Measurements from ENCODE around the gene CCDC40. TPM values are rescaled to one million over a fixed set of nuclear protein-coding genes. Genes with fewer than 3 reads are reported as not detected.

The CCDC40 gene
- 5.5 TPM for polyA plus RNA-seq (2012; ENCODE audit: insufficient read length, low read depth)

- TF ChIP-seq REST (IDR thresholded peaks at IDR 0.05; ENCODE audit: insufficient read depth in 1 of 2, low read depth in 2 of 2, low read length in 2 of 2) = no peak
- TF ChIP-seq TAF1 (IDR thresholded peaks at IDR 0.05; ENCODE audit: borderline replicate concordance, insufficient read depth, low read length) = no peak; the same call in 1 of the 2 replicates
- TF ChIP-seq SIN3A (IDR thresholded peaks at IDR 0.05; ENCODE audit: borderline replicate concordance, insufficient read depth, low read length) = peak; percentile 57; the same call in 1 of the 2 replicates
- peak; percentile 85 for TF ChIP-seq POLR2AphosphoS5 (IDR thresholded peaks at IDR 0.05; ENCODE audit: low read depth, low read length)
- peak; percentile 75 for TF ChIP-seq FOXP2 (optimal IDR thresholded peaks at IDR 0.05; ENCODE audit: borderline replicate concordance, extremely low read depth, extremely low read length, insufficient read depth)
Measured at GRCh38 chr17:80035937-80036714, at the start of gene CCDC40. CCDC40 (plus strand) TSS chr17:80036642; CDS start chr17:80036663, 21 bp downstream.

- TF ChIP-seq TAF1 (IDR thresholded peaks at IDR 0.05; ENCODE audit: borderline replicate concordance, insufficient read depth, low read length) (no peak), POLR2AphosphoS5 (IDR thresholded peaks at IDR 0.05; ENCODE audit: low read depth, low read length) (no peak), SIN3A (IDR thresholded peaks at IDR 0.05; ENCODE audit: borderline replicate concordance, insufficient read depth, low read length) (no peak), REST (IDR thresholded peaks at IDR 0.05; ENCODE audit: insufficient read depth in 1 of 2, low read depth in 2 of 2, low read length in 2 of 2) (no peak), FOXP2 (optimal IDR thresholded peaks at IDR 0.05; ENCODE audit: borderline replicate concordance, extremely low read depth, extremely low read length, insufficient read depth) (no peak)
Measured at GRCh38 chr17:79987187-79987934, 49.1 kb upstream of the CCDC40 start.

- no peak for TF ChIP-seq POLR2AphosphoS5 (IDR thresholded peaks at IDR 0.05; ENCODE audit: low read depth, low read length)
- TF ChIP-seq TAF1 (IDR thresholded peaks at IDR 0.05; ENCODE audit: borderline replicate concordance, insufficient read depth, low read length) = no peak
- no peak for TF ChIP-seq SIN3A (IDR thresholded peaks at IDR 0.05; ENCODE audit: borderline replicate concordance, insufficient read depth, low read length)
- no peak for TF ChIP-seq REST (IDR thresholded peaks at IDR 0.05; ENCODE audit: insufficient read depth in 1 of 2, low read depth in 2 of 2, low read length in 2 of 2)
- no peak for TF ChIP-seq FOXP2 (optimal IDR thresholded peaks at IDR 0.05; ENCODE audit: borderline replicate concordance, extremely low read depth, extremely low read length, insufficient read depth)
Measured at GRCh38 chr17:79987935-79988184, 48.6 kb upstream of the CCDC40 start.

GRCh38 chr17:79988185-79988971 lies 48.1 kb upstream of the CCDC40 start:
- TF ChIP-seq FOXP2 (optimal IDR thresholded peaks at IDR 0.05; ENCODE audit: borderline replicate concordance, extremely low read depth, extremely low read length, insufficient read depth) (no peak), SIN3A (IDR thresholded peaks at IDR 0.05; ENCODE audit: borderline replicate concordance, insufficient read depth, low read length) (no peak), TAF1 (IDR thresholded peaks at IDR 0.05; ENCODE audit: borderline replicate concordance, insufficient read depth, low read length) (no peak), REST (IDR thresholded peaks at IDR 0.05; ENCODE audit: insufficient read depth in 1 of 2, low read depth in 2 of 2, low read length in 2 of 2) (no peak), POLR2AphosphoS5 (IDR thresholded peaks at IDR 0.05; ENCODE audit: low read depth, low read length) (no peak)

Measured in PFSK-1 (cell line).